ENCODE results near the gene NEURL1. TPM values are rescaled to one million over a fixed set of nuclear protein-coding genes. Genes with fewer than 3 reads are reported as not detected.

Gene NEURL1
- total RNA-seq, 1 donor from 2014 or later: 4.2 TPM

DNA sequence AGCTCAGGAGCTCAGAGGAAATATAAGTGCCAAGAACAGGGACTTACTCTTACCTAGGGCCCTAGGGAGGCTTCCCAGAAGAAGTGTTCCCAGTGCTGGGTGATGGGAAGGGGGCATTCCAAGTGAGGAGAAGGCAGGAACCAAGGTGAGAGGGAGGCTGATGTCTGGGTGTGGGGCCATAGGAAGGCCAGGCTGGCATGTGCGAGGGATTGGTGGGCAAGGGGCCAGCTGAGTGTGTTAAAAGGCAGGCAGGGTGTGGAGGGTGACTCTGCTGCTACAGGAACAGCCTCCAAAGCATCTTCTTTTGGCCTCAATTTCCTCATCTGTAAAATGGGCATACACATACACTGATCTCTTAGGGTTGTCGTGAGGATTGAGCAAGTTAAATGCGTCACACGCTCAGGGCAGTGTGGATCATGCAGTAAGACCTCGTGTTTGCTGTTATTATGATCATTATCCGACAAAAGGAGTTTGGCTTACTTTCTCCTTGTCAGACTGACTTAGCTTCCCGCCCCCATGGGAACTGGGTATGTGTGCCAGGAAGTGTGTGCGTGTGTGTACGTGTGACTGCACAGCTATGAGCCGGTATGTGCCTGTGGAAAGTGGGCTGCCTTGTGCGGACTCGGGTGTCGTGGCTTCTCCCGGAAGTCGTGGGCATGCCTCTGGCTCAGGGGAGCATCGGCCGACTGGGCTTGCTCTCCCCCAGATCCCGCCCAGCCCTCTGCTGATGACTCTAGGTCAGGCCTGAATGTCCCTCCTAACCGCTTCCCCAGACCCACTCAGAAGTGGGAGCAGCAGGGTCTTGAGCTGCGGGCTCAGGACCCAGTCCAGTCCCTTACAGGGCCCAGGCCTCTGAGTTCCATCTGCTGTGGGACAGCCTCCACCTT lies 59.6 kb downstream of the NEURL1 start:
- TF ChIP-seq, protein P1, sequence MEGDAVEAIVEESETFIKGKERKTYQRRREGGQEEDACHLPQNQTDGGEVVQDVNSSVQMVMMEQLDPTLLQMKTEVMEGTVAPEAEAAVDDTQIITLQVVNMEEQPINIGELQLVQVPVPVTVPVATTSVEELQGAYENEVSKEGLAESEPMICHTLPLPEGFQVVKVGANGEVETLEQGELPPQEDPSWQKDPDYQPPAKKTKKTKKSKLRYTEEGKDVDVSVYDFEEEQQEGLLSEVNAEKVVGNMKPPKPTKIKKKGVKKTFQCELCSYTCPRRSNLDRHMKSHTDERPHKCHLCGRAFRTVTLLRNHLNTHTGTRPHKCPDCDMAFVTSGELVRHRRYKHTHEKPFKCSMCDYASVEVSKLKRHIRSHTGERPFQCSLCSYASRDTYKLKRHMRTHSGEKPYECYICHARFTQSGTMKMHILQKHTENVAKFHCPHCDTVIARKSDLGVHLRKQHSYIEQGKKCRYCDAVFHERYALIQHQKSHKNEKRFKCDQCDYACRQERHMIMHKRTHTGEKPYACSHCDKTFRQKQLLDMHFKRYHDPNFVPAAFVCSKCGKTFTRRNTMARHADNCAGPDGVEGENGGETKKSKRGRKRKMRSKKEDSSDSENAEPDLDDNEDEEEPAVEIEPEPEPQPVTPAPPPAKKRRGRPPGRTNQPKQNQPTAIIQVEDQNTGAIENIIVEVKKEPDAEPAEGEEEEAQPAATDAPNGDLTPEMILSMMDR (IDR thresholded peaks at IDR 0.05): no peak
- TF ChIP-seq POLR2A (IDR thresholded peaks at IDR 0.05) (no peak), POLR2AphosphoS5 (IDR thresholded peaks at IDR 0.05; ENCODE audit: insufficient read depth in 1 of 2, low read depth in 1 of 2) (no peak)
- H3K4me3 ChIP-seq: no peak overlapping the region
- DNase-seq (ENCODE audit: extremely low spot score in 2 of 2): no peak
- H3K27ac ChIP-seq: no peak overlapping the region
- H3K4me1 ChIP-seq: peaks cover 16% of the 10 kb centered on the region
- no peaks in the 10 kb centered on the region for H3K36me3 ChIP-seq
- no peaks in the 10 kb centered on the region for H3K9me3 ChIP-seq
- no peaks in the 10 kb centered on the region for H3K27me3 ChIP-seq
- intact Hi-C loops (cut with DNase I): no loop called here

DNA sequence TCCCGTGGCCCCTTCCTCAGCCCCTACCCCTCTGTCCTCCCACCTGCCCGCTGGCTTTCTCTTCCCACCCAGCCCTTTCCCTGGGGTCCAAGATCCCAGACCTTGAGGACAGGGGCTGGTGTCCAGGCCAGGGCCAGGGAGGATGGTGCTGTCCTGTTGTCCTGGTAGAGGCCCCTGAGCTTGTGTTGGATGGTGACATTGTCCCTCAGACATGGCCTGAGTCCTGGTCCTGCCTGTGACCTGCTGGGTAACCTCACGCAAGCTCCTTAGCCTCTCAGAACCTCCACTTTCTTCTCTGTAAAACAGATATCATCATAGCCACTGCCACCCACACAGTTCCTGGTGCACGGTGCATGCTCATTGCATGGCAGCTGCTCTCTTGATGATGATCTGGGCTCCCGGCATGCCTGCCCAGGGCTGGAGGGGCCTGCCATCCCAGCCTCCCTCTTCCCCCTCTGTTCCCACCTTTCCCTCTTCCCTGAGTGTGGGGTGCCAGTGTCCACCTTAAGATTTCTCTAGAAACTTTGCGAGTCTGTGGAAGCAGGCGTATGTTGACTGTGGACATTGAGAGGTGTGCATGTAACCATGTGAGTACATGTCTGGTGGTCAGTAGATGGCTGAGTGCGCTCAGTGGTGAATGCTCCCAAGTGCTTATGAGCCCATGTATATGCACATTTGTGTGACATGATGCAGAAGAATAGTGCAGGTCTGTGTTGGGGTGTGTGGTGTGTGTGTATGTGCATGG lies 60.4 kb downstream of the NEURL1 start:
- Histone ChIP-seq H3K36me3 (no peaks in the 10 kb centered on the region), H3K4me3 (no peak overlapping the region), H3K27me3 (no peaks in the 10 kb centered on the region), H3K4me1 (peaks cover 16% of the 10 kb centered on the region), H3K9me3 (no peaks in the 10 kb centered on the region), H3K27ac (peak overlapping the region; percentile 76)
- intact Hi-C loops (cut with DNase I): no loop called here
- TF ChIP-seq, protein P1 (IDR thresholded peaks at IDR 0.05): no peak
- TF ChIP-seq POLR2A (IDR thresholded peaks at IDR 0.05) (no peak), POLR2AphosphoS5 (IDR thresholded peaks at IDR 0.05; ENCODE audit: insufficient read depth in 1 of 2, low read depth in 1 of 2) (no peak)
- DNase-seq (ENCODE audit: extremely low spot score in 2 of 2): no peak

DNA sequence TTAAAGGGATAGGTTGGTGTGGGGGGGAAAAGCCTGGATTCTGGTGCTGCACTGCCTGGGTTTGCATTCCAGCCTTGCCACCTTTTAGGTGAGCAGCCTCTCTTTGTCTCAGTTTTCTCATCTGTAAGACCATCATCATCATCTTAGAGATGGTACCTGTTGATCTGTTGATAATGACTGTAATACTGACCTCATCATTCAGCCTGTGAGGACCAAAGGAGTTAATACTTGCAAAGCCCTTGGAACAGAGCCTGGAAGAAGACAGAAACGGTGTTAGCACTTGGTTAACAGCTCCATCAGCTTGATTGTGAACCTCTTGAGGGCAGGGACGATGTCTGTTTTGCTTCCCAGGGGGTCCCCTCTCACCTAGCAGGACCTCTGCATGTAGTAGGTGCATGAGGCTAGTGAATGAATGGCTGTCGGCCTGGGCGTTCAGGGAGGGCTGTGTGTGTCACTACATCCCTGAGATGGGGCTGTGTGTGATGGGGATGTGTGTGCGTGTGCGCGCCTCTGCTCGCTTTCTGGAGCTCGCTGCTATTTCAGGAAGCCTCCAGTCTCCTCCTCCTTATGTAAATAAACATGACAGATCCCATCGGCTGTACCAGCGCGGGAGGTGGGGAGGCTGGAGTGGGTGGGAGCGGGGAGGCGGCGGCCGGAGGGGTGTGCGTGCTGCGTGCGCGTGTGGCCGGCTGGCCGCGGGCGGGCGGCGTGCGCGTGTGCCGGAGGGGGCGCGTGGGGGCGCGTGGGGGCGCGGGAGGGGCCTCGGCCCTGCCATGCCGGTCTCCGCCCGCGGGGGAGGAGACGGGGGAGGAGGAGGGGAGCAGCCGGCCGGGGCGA lies 61.2 kb downstream of the NEURL1 start:
- no peaks in the 10 kb centered on the region for H3K9me3 ChIP-seq
- peak overlapping the region; percentile 76 for H3K27ac ChIP-seq
- H3K27me3 ChIP-seq: no peaks in the 10 kb centered on the region
- TF ChIP-seq, protein P1 (IDR thresholded peaks at IDR 0.05): no peak
- TF ChIP-seq POLR2AphosphoS5 (IDR thresholded peaks at IDR 0.05; ENCODE audit: insufficient read depth in 1 of 2, low read depth in 1 of 2) (peak in 1 of 2 donors; percentile 22), POLR2A (IDR thresholded peaks at IDR 0.05) (no peak)
- intact Hi-C loops (cut with DNase I): no loop called here
- H3K36me3 ChIP-seq: no peaks in the 10 kb centered on the region
- peak overlapping the region; percentile 46 to 53 for H3K4me3 ChIP-seq
- peaks cover 16% of the 10 kb centered on the region for H3K4me1 ChIP-seq
- DNase-seq (ENCODE audit: extremely low spot score in 2 of 2): no peak

DNA sequence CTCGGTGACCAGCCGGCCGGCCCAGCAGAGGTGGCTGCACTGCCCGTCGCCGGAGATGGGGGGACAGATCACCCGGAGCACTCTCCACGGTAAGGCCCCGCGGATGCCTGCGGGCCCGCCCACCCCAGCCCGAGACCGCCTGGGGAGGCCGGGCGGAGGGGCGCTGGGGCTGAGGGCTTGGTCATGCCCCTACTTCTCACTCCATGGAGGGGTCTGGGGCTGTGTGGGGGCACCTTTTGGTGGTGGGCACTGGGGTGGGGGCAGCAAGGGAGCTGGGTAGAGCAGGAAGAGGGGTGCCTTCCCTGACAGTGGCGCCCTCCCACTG lies 61.8 kb downstream of the NEURL1 start:
- Histone ChIP-seq H3K4me3 (peak overlapping the region; percentile 46 to 53), H3K4me1 (peaks cover 16% of the 10 kb centered on the region)
- intact Hi-C loops (cut with DNase I): no loop called here

More for the DNA sequence above, 61.8 kb downstream of the NEURL1 start:
- DNase-seq (ENCODE audit: extremely low spot score in 2 of 2): no peak
- TF ChIP-seq POLR2AphosphoS5 (IDR thresholded peaks at IDR 0.05; ENCODE audit: insufficient read depth in 1 of 2, low read depth in 1 of 2) (no peak), POLR2A (IDR thresholded peaks at IDR 0.05) (no peak)
- TF ChIP-seq, protein P1 (IDR thresholded peaks at IDR 0.05): no peak
- Histone ChIP-seq H3K36me3 (no peaks in the 10 kb centered on the region), H3K27me3 (no peaks in the 10 kb centered on the region), H3K27ac (peak overlapping the region; percentile 76), H3K9me3 (no peaks in the 10 kb centered on the region)

Measured in vagina (tissue), 2 donors.